GM23338 (cell line): ENCODE data around the gene NBAS. TPM values are rescaled to one million over a fixed set of nuclear protein-coding genes. Genes with fewer than 3 reads are reported as not detected.

Experiments used
- ATAC-seq: fragments of 200-7000 bp; cut with Tn5 transposase; 3 replicates; pipeline ENCODE4 v1.9.1; 2020
- DNase-seq: peaks from one replicate; pipeline ENCODE4 v3.0.0-alpha.2; 2015; ENCODE audit warnings: low spot score
- H2AFZ ChIP-seq: fragments of 200-600 bp; sonication (generic); 2 replicates; pipeline ENCODE4 v1.8.0; 2016; ENCODE audit warnings: antibody characterized with exemption, mild to moderate bottlenecking, moderate library complexity
- H3F3A ChIP-seq: fragments of 200-600 bp; sonication (generic); replicated peaks from 2 replicates; pipeline ENCODE4 v1.8.0; 2017; ENCODE audit warnings: antibody characterized with exemption, mixed run types, low read depth
- H3K27ac ChIP-seq: fragments of 200-600 bp; sonication (generic); 2 replicates; pipeline ENCODE4 v1.6.1; 2016; ENCODE audit warnings: low read depth
- H3K27me3 ChIP-seq: fragments of 200-600 bp; sonication (generic); 2 replicates; pipeline ENCODE4 v1.8.0; 2016; ENCODE audit warnings: mild to moderate bottlenecking, mixed run types, moderate library complexity; ENCODE audit not compliant: insufficient read depth
- H3K36me3 ChIP-seq: fragments of 200-600 bp; sonication (generic); 2 replicates; pipeline ENCODE4 v1.8.0; 2016; ENCODE audit warnings: mild to moderate bottlenecking; ENCODE audit not compliant: insufficient read depth
- H3K4me1 ChIP-seq: fragments of 200-600 bp; sonication (generic); 2 replicates; pipeline ENCODE4 v1.8.0; 2016; ENCODE audit warnings: mild to moderate bottlenecking, moderate library complexity; ENCODE audit not compliant: insufficient read depth
- H3K4me2 ChIP-seq: fragments of 200-600 bp; sonication (generic); 2 replicates; pipeline ENCODE4 v1.7.1; 2017; ENCODE audit warnings: mixed run types
- H3K4me3 ChIP-seq: fragments of 200-600 bp; sonication (generic); 2 replicates; pipeline ENCODE4 v1.6.1; 2016; ENCODE audit warnings: mixed run types
- H3K79me2 ChIP-seq: fragments of 200-600 bp; sonication (generic); replicated peaks from 2 replicates; pipeline ENCODE4 v1.8.0; 2017; ENCODE audit warnings: mild to moderate bottlenecking; ENCODE audit not compliant: insufficient read depth
- H3K9me2 ChIP-seq: fragments of 200-600 bp; sonication (generic); 2 replicates; pipeline ENCODE4 v1.8.0; 2017; ENCODE audit not compliant: insufficient read depth
- H4K20me1 ChIP-seq: fragments of 200-600 bp; sonication (generic); replicated peaks from 2 replicates; pipeline ENCODE4 v1.8.0; 2017; ENCODE audit warnings: mild to moderate bottlenecking; ENCODE audit not compliant: insufficient read depth
- H3K27ac Mint-ChIP-seq: 2 replicates; pipeline ENCODE4 v1.8.0; 2020; ENCODE audit warnings: inconsistent platforms, mild to moderate bottlenecking, moderate library complexity, mixed read lengths
- H3K27me3 Mint-ChIP-seq: 3 replicates; pipeline ENCODE4 v1.8.0; 2022; ENCODE audit warnings: low read depth, mild to moderate bottlenecking, moderate library complexity, mixed read lengths, inconsistent platforms; ENCODE audit not compliant: insufficient read depth, poor library complexity
- H3K36me3 Mint-ChIP-seq: 3 replicates; pipeline ENCODE4 v1.8.0; 2021; ENCODE audit warnings: low read depth, mild to moderate bottlenecking, inconsistent platforms, moderate library complexity, mixed read lengths
- H3K4me1 Mint-ChIP-seq: 3 replicates; pipeline ENCODE4 v1.8.0; 2020; ENCODE audit warnings: mild to moderate bottlenecking, inconsistent platforms, mixed read lengths
- H3K4me3 Mint-ChIP-seq: 3 replicates; pipeline ENCODE4 v1.8.0; 2021; ENCODE audit warnings: moderate library complexity, mild to moderate bottlenecking, inconsistent platforms, mixed read lengths
- H3K9me3 Mint-ChIP-seq: 3 replicates; pipeline ENCODE4 v1.8.0; 2020; ENCODE audit warnings: moderate library complexity, mild to moderate bottlenecking, inconsistent platforms, mixed read lengths
- CREB1 ChIP-seq: fragments of 250-450 bp; sonication (Bioruptor Pico); IDR thresholded peaks from 2 replicates; pipeline ENCODE4 v1.5.0; 2020; ENCODE audit warnings: low read depth, mild to moderate bottlenecking, moderate library complexity
- EZH2 ChIP-seq: fragments of 200-600 bp; sonication (generic); IDR thresholded peaks from one replicate; pipeline ENCODE4 v1.8.0; 2017; ENCODE audit warnings: antibody characterized with exemption, mild to moderate bottlenecking, low read depth; ENCODE audit not compliant: unreplicated experiment
- JUNB ChIP-seq: IDR thresholded peaks from one replicate; pipeline ENCODE4 v1.6.1; 2016; ENCODE audit warnings: antibody characterized with exemption; ENCODE audit not compliant: unreplicated experiment
- NANOG ChIP-seq: IDR thresholded peaks from 2 replicates; pipeline ENCODE4 v1.6.1; 2016; ENCODE audit warnings: antibody characterized with exemption, borderline replicate concordance
- STAT1 ChIP-seq: IDR thresholded peaks from one replicate; pipeline ENCODE4 v1.6.1; 2016; ENCODE audit warnings: antibody characterized with exemption; ENCODE audit not compliant: unreplicated experiment
- ZNF114 ChIP-seq: fragments of 250-450 bp; sonication (Bioruptor Pico); IDR thresholded peaks from 2 replicates; pipeline ENCODE4 v1.5.0; 2020; ENCODE audit warnings: mild to moderate bottlenecking, moderate library complexity
- ZNF331 ChIP-seq: fragments of 250-450 bp; sonication (Bioruptor Pico); IDR thresholded peaks from 2 replicates; pipeline ENCODE4 v1.5.0; 2020; ENCODE audit warnings: low read depth, mild to moderate bottlenecking, moderate library complexity
- polyA plus RNA-seq: library from polyadenylated mRNA; unstranded; fragments of >200 nt; fragmentation: Nextera tagmentation; extraction: Ambion mirVana; gene quantifications from 2 replicates; pipeline ENCODE4 v1.2.1, GENCODE V29; 2016
- total RNA-seq: library from RNA; depleted of rRNA; stranded (reverse); fragments of >200 nt; shearing (Covaris generic); gene quantifications from 2 replicates; pipeline ENCODE4 v1.2.3, GENCODE V29; 2014
- TF ChIP-seq, protein P1 (sequence below), 2 experiments: fragments of 200-600 bp in 1 of 2; sonication (generic) in 1 of 2; conservative IDR thresholded peaks; 2 replicates each; pipeline versions ENCODE4 v1.5.1 to v1.6.1; 2016 to 2017; ENCODE audit warnings: antibody characterized with exemption in 2 of 2, low read depth in 2 of 2, mild to moderate bottlenecking in 2 of 2, moderate library complexity in 1 of 2
- TF ChIP-seq, protein P2 (sequence below): IDR thresholded peaks from 2 replicates; pipeline ENCODE4 v1.6.1; 2016; ENCODE audit warnings: antibody characterized with exemption
- TF ChIP-seq, protein P3 (sequence below): fragments of 250-450 bp; sonication (Bioruptor Pico); IDR thresholded peaks from 2 replicates; pipeline ENCODE4 v1.5.0; 2020; ENCODE audit warnings: mild to moderate bottlenecking, moderate library complexity

The NBAS gene
- total and polyA plus RNA-seq, 2 experiments from 2014 or later: 24.8 to 38.9 TPM

DNA sequence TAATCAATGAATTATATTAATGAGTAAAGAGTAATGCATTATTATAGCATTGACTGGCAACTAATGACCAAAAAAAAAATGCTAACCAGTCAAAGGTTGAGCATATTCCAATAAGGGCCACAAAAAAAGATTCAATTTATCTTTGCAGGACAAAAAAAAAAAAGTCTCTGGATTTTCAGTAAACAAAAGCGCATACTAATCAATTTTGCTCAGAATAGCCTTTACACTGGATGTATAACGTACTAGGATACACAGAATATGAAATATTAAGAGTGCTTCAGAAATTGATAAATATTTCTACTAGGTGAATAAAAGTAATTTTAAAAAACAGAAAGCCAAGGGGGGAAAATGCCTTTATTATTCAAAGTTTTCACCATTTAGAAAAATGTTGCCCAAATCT is 74.4 kb downstream of the NBAS start:
- Mint-ChIP-seq H3K27ac (no peak overlapping the region), H3K27me3 (no peaks in the 10 kb centered on the region), H3K36me3 (peaks cover 8% of the 10 kb centered on the region), H3K4me1 (no peaks in the 10 kb centered on the region; the same call in 1 of the 3 replicates), H3K9me3 (no peaks in the 10 kb centered on the region), H3K4me3 (no peak overlapping the region)
- Histone ChIP-seq H2AFZ (no peak overlapping the region), H3K36me3 (no peaks in the 10 kb centered on the region), H3K27ac (no peak overlapping the region), H3K4me2 (no peak overlapping the region), H3K4me1 (no peaks in the 10 kb centered on the region), H3K79me2 (no peaks in the 10 kb centered on the region), H3K9me2 (no peaks in the 10 kb centered on the region), H4K20me1 (no peaks in the 10 kb centered on the region; the same call in 1 of the 2 replicates), H3F3A (no peaks in the 10 kb centered on the region), H3K4me3 (no peak overlapping the region), H3K27me3 (no peaks in the 10 kb centered on the region)
- ATAC-seq (no peak), DNase-seq (no peak)
- TF ChIP-seq, protein P1, sequence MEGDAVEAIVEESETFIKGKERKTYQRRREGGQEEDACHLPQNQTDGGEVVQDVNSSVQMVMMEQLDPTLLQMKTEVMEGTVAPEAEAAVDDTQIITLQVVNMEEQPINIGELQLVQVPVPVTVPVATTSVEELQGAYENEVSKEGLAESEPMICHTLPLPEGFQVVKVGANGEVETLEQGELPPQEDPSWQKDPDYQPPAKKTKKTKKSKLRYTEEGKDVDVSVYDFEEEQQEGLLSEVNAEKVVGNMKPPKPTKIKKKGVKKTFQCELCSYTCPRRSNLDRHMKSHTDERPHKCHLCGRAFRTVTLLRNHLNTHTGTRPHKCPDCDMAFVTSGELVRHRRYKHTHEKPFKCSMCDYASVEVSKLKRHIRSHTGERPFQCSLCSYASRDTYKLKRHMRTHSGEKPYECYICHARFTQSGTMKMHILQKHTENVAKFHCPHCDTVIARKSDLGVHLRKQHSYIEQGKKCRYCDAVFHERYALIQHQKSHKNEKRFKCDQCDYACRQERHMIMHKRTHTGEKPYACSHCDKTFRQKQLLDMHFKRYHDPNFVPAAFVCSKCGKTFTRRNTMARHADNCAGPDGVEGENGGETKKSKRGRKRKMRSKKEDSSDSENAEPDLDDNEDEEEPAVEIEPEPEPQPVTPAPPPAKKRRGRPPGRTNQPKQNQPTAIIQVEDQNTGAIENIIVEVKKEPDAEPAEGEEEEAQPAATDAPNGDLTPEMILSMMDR (conservative IDR thresholded peaks at IDR 0.05; ENCODE audit: low read depth in 2 of 2): no peak
- no peak for TF ChIP-seq NANOG
- no peak for TF ChIP-seq ZNF331 (CRISPR knock-in tag)
- no peak for TF ChIP-seq CREB1 (CRISPR knock-in tag)
- TF ChIP-seq, protein P2, sequence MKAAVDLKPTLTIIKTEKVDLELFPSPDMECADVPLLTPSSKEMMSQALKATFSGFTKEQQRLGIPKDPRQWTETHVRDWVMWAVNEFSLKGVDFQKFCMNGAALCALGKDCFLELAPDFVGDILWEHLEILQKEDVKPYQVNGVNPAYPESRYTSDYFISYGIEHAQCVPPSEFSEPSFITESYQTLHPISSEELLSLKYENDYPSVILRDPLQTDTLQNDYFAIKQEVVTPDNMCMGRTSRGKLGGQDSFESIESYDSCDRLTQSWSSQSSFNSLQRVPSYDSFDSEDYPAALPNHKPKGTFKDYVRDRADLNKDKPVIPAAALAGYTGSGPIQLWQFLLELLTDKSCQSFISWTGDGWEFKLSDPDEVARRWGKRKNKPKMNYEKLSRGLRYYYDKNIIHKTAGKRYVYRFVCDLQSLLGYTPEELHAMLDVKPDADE: no peak
- TF ChIP-seq, protein P3, sequence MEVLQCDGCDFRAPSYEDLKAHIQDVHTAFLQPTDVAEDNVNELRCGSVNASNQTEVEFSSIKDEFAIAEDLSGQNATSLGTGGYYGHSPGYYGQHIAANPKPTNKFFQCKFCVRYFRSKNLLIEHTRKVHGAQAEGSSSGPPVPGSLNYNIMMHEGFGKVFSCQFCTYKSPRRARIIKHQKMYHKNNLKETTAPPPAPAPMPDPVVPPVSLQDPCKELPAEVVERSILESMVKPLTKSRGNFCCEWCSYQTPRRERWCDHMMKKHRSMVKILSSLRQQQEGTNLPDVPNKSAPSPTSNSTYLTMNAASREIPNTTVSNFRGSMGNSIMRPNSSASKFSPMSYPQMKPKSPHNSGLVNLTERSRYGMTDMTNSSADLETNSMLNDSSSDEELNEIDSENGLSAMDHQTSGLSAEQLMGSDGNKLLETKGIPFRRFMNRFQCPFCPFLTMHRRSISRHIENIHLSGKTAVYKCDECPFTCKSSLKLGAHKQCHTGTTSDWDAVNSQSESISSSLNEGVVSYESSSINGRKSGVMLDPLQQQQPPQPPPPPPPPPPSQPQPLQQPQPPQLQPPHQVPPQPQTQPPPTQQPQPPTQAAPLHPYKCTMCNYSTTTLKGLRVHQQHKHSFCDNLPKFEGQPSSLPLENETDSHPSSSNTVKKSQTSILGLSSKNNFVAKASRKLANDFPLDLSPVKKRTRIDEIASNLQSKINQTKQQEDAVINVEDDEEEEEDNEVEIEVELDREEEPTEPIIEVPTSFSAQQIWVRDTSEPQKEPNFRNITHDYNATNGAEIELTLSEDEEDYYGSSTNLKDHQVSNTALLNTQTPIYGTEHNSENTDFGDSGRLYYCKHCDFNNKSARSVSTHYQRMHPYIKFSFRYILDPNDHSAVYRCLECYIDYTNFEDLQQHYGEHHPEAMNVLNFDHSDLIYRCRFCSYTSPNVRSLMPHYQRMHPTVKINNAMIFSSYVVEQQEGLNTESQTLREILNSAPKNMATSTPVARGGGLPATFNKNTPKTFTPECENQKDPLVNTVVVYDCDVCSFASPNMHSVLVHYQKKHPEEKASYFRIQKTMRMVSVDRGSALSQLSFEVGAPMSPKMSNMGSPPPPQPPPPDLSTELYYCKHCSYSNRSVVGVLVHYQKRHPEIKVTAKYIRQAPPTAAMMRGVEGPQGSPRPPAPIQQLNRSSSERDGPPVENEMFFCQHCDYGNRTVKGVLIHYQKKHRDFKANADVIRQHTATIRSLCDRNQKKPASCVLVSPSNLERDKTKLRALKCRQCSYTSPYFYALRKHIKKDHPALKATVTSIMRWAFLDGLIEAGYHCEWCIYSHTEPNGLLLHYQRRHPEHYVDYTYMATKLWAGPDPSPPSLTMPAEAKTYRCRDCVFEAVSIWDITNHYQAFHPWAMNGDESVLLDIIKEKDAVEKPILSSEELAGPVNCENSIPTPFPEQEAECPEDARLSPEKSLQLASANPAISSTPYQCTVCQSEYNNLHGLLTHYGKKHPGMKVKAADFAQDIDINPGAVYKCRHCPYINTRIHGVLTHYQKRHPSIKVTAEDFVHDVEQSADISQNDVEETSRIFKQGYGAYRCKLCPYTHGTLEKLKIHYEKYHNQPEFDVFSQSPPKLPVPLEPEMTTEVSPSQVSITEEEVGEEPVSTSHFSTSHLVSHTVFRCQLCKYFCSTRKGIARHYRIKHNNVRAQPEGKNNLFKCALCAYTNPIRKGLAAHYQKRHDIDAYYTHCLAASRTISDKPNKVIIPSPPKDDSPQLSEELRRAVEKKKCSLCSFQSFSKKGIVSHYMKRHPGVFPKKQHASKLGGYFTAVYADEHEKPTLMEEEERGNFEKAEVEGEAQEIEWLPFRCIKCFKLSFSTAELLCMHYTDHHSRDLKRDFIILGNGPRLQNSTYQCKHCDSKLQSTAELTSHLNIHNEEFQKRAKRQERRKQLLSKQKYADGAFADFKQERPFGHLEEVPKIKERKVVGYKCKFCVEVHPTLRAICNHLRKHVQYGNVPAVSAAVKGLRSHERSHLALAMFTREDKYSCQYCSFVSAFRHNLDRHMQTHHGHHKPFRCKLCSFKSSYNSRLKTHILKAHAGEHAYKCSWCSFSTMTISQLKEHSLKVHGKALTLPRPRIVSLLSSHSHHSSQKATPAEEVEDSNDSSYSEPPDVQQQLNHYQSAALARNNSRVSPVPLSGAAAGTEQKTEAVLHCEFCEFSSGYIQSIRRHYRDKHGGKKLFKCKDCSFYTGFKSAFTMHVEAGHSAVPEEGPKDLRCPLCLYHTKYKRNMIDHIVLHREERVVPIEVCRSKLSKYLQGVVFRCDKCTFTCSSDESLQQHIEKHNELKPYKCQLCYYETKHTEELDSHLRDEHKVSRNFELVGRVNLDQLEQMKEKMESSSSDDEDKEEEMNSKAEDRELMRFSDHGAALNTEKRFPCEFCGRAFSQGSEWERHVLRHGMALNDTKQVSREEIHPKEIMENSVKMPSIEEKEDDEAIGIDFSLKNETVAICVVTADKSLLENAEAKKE: no peak
- TF ChIP-seq JUNB: no peak
- no peak for TF ChIP-seq STAT1
- TF ChIP-seq EZH2: no peak
- TF ChIP-seq ZNF114 (CRISPR knock-in tag): no peak
